HG03060 (cell line): Measurements from ENCODE around the gene CTCFL.

ENCODE experiments used
- ATAC-seq: cut with Tn5 transposase; IDR thresholded peaks from one replicate; pipeline ENCODE4 v1.9.1; 2021; ENCODE audit warnings: low read depth, moderate number of reproducible peaks; ENCODE audit not compliant: unreplicated experiment

The CTCFL gene

DNA sequence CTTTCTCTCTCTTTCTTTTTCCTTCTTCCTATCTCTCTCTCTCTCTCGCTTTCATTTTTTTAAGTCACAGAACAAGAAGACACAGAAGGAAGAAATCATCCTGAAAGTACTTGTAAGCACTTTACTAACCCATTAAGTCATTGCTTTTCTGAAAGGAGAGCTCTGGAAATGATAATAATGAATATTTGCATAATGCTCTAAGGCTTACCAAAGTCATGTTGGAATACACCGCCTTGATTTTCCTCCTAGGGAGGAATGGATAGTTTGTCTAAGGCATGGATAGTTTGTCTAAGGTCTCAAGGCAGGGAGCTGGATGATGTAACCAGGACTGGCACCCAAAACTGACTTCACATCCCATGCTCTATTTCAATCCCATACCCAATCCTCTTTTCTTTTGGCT lies 12.9 kb upstream of the CTCFL start:
- no peak for ATAC-seq

DNA sequence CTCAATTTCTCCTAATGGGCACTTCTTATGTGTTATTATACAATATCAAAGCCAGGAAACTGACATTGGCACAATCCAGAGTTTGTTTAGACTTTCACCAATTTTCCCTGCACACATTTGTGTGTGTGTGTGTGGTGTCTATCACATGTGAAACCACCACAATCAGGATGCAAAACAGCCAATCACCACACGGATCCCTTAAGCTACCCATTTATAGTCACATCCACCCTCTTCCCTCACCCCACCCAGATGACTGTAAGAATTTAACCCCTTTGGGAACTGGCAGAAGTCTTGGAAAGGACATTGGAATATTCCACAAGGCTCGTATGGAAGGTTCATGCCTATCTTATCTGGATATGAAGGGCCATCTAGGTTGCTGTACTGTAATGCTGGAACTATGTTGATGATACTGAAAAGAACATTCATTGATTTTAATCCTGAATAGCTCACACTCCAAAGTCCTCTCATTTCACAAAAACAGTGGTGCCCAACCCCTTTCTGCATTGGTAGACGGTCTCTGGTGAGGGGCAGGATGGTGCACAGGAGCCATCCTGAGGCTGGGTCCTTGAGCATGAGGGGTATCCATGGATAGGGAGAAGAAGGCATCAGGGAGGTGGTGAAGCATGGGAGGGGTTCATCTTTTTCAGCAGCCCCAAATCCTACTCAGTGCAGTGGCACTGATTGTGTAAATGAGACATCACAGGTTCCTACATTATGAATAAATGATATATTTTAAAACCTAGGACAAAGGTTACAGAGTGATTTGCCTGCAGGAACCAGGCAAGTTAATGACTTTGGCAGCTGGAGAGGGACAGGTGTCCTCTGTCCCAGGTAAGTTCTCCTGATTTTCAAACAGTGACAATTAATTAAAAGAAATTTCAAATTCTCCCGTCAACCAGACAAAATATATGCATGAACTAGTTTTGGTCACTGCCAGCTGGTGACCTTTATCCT lies 12.1 kb upstream of the CTCFL start:
- ATAC-seq = no peak

GRCh38 chr20:57536120-57536708 lies 11.3 kb upstream of the CTCFL start:
- ATAC-seq = no peak

DNA sequence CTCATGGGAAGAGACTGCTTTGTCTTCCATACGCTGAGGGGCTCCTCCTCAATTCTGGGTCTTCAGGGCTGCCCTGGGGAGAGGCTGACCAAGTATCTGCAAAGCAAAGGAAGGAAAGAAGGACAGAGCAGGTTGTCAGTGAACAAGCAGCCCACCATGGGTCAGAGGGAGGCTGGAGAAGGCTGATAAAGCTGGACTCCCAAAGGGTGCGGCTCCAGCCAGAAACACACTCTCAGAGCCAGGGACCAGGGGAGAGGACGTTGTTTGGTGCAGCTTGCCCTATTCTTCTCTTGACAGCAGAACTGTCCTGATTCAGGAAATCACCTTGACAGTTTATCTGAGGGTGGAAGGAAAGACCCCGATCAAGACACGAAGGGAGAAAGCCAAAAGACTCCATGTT lies 10.4 kb upstream of the CTCFL start:
- ATAC-seq = no peak

DNA sequence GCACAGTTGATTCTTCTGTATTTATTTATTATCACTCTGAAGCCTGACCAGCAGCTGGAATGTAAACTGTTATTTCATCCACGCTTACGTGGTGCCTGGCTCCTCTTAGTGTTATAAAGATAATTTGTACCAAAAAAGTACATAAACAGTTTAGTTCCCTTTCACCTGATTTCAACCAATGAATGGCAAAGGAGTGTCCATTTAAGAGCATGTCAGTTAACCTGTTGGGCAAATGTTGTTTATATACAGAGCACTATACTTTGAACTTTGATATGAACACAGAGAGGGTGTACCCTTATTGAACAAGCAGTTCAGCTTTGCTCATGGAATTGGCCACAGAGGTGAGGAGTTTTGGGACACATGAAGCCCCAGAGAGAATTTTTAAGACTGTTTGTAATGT lies 7.2 kb upstream of the CTCFL start:
- no peak for ATAC-seq

DNA sequence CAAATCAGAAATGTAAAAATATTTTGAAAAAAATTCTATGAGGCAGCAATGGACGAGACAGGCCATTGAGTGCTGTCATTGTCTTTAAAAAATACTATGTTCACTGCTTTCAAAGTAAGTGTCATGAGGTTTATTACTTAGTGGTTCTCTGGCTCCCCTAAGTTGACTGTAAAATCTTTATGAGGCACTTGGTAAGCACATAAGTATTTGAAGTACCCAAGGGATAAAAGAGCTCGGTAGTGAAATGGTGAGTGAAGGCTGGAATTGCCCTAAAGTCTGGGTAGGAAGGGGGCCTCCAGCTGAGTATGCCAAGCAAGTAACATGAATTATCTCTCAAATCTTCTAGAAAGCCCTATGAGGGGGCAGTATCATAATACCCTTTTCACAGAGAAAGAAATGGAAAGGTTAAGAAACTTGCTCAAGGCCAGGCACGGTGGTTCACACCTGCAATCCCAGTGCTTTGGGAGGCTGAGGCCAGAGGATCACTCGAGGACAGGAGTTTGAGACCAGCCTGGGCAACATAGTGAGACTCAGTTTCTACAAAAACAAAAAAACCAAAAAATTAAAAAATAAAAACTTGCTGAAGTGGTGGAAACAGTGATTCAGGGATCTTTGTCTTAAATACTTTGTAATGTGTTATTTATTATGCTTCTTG lies 5.5 kb upstream of the CTCFL start:
- no peak for ATAC-seq

DNA sequence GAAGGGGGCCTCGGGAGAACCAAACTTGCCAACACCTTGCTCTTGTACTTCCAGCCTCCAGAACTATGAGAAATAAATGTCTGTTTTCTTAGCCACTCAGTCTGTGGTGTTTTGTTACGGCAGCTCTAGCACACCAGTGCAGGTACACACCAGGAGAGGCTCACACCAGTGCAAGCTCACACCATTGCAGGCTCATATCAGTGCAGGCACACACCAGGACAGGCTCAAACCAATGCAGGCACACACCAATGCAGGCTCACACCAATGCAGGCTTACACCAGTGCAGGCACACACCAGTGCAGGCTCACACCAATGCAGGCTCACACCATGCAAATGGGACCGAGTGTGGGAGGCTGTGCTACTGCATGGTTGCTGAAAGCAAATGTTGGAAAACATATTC lies 4.9 kb upstream of the CTCFL start:
- no peak for ATAC-seq

- no peak for ATAC-seq
These were observed 4.2 kb upstream of the CTCFL start for GRCh38 chr20:57529160-57529585.

DNA sequence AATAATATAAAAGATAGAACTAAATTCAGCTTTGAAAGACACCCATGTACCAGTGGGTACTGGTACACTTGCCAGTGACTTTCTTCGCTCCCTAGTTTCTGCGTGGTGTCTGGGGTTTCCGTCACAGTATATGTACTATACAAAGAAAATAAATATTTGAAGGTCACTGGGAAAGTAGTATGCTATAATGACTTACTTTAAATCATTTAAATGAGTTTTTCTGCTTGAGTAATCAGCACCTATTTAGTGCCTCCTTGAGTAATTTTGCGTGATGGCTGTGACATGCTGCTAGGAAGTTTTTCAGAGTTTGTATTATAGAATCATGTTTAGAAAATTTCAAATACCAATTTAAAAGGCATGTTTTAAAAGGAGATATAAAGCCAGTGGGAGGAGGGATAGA lies 3.2 kb upstream of the CTCFL start:
- ATAC-seq = no peak

DNA sequence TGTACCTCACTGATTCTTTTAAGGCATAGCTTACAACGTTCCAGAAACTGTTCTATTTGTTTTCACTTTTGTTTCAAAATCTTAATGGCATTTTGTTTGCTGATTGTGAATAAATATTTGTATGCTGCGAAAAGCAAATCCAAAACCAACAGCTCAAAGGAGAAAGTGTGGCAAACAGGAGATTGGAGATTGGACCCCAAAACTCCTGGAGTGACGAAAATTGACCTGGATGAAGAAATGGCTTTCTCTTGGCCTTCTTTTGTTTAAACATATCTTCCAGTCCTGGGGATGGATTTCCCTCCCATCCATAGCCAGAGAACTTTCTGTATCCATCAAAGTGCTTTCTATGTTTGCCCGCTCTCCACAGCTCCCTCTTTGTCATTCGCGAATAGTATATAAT lies 2.8 kb upstream of the CTCFL start:
- no peak for ATAC-seq

GRCh38 chr20:57526885-57527460 lies 2.0 kb upstream of the CTCFL start:
- ATAC-seq = no peak

DNA sequence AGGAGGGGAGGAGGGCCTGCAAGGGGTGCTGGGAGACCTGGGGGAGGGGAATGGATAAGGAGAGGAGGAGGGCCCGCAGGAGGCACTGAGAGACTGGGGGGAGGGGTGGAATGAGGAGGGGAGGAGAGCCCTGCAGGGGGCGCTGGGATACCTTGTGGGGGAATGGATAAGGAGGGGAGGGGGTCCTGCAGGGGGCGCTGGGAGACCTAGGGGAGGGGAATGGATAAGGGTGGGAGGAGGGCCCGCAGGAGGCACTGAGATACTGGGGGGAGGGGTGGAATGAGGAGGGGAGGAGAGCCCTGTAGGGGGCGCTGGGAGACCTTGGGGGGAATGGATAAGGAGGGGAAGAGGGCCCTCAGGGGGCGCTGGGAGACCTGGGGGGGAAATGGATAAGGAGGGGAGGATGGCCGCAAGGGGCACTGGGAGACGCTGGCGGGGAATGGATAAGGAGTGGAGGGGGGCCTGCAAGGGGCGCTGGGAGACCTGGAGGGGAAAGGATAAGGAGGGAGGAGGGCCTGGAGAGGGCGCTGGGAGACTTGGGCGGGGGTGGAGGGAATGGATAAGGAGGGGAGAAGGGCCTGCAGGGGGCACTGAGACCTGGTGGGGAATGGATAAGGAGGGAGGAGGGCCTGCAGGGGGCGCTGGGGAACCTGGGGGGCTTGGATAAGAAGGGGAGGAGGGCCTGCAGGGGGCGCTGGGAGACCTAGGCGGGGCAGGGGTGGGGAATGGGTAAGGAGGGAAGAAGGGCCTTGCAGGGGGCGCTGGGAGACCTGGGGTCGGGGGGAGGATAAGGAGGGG lies 1.3 kb upstream of the CTCFL start:
- ATAC-seq = no peak

- ATAC-seq = no peak
These were observed 567 bp upstream of the CTCFL start for GRCh38 chr20:57525328-57526086.

DNA sequence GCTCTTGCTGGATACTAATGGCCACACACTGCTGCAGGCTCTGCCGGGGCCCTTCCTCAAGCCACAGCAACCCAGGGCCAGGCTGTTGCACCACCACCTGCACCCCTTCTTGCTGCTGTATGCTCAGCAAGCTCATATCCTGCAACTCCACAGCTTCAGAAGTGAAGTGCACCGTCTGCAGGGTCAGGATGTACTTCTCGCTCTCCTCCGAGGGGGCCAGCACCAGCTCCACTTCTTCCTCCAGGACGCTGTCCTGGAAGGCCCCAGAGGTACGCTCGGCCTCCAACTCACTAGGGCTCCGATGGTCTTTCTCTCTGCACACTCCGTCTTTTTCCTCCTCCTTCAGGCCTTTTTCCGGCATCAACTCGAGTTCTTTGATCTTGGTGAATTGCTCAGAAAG lies 1.2 kb downstream of the CTCFL start:
- ATAC-seq = no peak

DNA sequence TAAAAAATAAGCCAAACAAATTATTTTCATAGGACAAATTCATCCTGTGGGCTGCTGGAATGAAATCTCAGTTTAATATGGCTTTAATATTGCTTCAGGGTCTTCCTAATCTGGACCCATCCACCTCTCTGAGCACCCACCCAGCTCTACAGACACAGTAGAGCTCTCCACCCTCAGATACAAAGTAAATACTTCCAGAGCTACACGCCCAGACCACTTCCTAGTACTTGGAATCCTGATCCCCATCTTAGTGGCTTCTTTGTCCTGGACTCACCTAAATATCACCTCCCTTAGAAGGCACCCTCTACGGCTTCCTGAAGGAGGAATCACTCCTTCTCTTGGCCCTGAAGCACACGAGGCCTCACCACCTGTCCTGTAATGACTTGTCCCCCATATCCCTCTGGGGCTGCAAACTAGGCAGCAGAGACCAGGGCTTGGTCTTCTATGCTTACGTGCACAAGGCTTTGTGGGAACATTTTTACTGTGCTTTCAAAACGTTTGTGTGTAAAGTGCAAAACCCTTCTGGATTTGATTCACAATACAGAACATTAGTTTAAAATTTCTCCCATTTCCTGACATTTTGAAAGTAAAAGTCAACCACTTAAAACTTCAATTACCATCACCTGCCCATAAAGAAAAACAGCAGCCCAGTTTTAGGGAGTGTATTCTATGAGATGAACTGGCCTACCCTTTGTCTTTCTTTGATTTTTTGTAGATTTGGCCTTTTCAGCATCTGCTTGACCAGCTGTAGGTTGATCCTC lies 2.4 kb downstream of the CTCFL start:
- no peak for ATAC-seq

- ATAC-seq = no peak
These were observed 7.0 kb downstream of the CTCFL start for GRCh38 chr20:57517904-57518303.

- no peak for ATAC-seq
These were observed 10.6 kb downstream of the CTCFL start for GRCh38 chr20:57514273-57514751.

DNA sequence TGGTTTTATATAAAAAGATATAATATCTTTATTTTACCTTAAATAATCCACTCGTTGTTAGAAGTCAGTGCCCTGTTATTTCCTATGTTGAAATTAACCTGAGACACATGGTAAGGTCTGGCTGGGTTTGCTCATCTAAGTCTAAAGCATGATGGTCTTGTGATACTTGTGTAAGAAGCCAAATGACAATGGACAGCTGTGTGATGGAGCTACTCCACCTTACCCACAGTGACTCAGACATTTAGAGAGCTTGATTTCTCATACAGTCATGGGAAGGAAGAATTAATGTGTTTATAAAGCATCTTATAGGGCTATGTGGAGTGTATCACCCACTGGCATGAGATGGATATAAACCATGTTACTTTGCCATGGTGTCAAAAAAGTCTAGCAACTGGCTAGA lies 11.7 kb downstream of the CTCFL start:
- ATAC-seq = no peak

GRCh38 chr20:57512432-57512831 lies 12.5 kb downstream of the CTCFL start:
- no peak for ATAC-seq
